WERI-Rb-1 (cell line): Measurements from ENCODE around the gene ZNF766.

Experiments
- DNase-seq: peaks from one replicate; pipeline ENCODE4 v3.0.0-alpha.2; 2020
- H3K27ac ChIP-seq: fragments of 250-450 bp; sonication (Bioruptor Pico); 2 replicates; pipeline ENCODE4 v1.5.1; 2020; ENCODE audit warnings: mild to moderate bottlenecking, moderate library complexity
- H3K27me3 ChIP-seq: fragments of 250-450 bp; sonication (Bioruptor Pico); 2 replicates; pipeline ENCODE4 v1.5.1; 2021; ENCODE audit warnings: mild to moderate bottlenecking, low read depth, moderate library complexity; ENCODE audit not compliant: insufficient read depth, severe bottlenecking
- H3K36me3 ChIP-seq: fragments of 250-450 bp; sonication (Bioruptor Pico); 2 replicates; pipeline ENCODE4 v1.5.1; 2020; ENCODE audit warnings: mild to moderate bottlenecking, moderate library complexity
- H3K4me3 ChIP-seq: 2 replicates; pipeline ENCODE4 v1.5.1; 2011; ENCODE audit warnings: low read depth, mild to moderate bottlenecking, control low read depth, low read length
- H3K9me3 ChIP-seq: fragments of 250-450 bp; sonication (Bioruptor Pico); 2 replicates; pipeline ENCODE4 v1.5.1; 2021; ENCODE audit warnings: mild to moderate bottlenecking, moderate library complexity; ENCODE audit not compliant: severe bottlenecking
- TF ChIP-seq, protein P1 (sequence below): IDR thresholded peaks from 2 replicates; pipeline ENCODE4 v1.5.1; 2011; ENCODE audit warnings: low read depth, mild to moderate bottlenecking, control low read depth, inconsistent platforms, low read length

The ZNF766 gene

DNA sequence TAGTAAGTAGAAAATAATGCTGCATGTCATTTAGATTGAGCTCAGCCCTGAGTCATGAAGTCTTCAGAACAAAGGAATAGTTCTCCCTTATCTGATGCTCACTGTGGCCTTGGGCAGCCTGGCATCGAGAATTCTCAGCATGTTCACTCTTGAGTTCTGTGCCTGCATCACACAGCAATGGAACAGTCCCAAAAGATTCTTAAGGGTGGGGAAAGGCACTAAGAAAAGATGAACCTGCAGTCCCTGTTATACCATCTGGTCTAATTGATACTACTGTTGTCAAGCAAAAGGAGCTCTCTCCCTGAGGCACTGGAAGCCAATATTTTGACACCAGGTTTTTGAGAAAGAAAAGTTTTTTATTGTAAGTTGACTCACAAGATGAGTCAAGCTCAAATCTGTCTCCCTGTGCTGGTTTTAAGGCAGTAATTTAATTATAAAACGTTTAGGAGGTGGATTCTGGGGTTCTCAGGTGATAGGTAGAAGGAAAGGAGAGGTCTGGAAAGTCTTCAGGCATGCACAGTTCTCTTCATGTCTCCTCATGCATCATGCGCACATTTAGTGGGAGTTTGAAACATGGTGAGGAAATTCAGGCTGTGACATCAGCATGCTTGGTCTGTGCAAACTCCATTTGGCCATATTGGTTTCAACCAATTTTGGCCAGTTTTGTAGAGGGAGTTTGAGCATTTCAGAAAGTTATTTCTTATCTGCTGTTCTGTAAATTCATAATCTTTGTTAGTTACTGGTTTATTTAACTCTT is 38.1 kb upstream of the ZNF766 start:
- Histone ChIP-seq H3K9me3 (no peaks in the 10 kb centered on the region), H3K4me3 (no peak overlapping the region), H3K36me3 (peaks cover 27% of the 10 kb centered on the region), H3K27me3 (no peaks in the 10 kb centered on the region), H3K27ac (no peak overlapping the region)
- TF ChIP-seq, protein P1, sequence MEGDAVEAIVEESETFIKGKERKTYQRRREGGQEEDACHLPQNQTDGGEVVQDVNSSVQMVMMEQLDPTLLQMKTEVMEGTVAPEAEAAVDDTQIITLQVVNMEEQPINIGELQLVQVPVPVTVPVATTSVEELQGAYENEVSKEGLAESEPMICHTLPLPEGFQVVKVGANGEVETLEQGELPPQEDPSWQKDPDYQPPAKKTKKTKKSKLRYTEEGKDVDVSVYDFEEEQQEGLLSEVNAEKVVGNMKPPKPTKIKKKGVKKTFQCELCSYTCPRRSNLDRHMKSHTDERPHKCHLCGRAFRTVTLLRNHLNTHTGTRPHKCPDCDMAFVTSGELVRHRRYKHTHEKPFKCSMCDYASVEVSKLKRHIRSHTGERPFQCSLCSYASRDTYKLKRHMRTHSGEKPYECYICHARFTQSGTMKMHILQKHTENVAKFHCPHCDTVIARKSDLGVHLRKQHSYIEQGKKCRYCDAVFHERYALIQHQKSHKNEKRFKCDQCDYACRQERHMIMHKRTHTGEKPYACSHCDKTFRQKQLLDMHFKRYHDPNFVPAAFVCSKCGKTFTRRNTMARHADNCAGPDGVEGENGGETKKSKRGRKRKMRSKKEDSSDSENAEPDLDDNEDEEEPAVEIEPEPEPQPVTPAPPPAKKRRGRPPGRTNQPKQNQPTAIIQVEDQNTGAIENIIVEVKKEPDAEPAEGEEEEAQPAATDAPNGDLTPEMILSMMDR = no peak
- no peak for DNase-seq

GRCh38 chr19:52234406-52234805 is 35.0 kb upstream of the ZNF766 start:
- no peak for DNase-seq
- Histone ChIP-seq H3K36me3 (no peaks in the 10 kb centered on the region; the same call in 1 of the 2 replicates), H3K27ac (no peak overlapping the region), H3K4me3 (no peak overlapping the region), H3K9me3 (no peaks in the 10 kb centered on the region), H3K27me3 (no peaks in the 10 kb centered on the region)
- TF ChIP-seq, protein P1 = no peak

DNA sequence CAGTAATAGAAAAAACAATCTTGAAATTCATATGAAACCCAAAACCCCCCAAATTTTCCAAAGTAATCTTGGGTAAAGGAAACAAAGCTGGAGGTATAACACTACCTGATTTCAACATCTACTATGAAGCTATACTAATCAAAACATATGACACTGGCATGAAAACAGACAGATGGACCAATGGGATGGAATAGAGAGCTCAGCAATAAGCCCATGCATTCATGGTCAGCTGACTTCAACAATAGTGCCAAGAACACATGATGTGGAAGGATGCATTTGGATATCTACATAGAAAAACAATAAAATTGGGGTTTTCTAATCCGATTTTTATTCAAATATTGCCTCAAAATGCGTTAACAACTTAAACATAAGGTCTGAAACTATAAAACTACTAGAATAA is 32.2 kb upstream of the ZNF766 start:
- TF ChIP-seq, protein P1 = no peak
- no peaks in the 10 kb centered on the region for H3K27me3 ChIP-seq
- no peaks in the 10 kb centered on the region for H3K36me3 ChIP-seq
- no peaks in the 10 kb centered on the region for H3K9me3 ChIP-seq
- H3K4me3 ChIP-seq = no peak overlapping the region
- no peak overlapping the region for H3K27ac ChIP-seq
- no peak for DNase-seq

DNA sequence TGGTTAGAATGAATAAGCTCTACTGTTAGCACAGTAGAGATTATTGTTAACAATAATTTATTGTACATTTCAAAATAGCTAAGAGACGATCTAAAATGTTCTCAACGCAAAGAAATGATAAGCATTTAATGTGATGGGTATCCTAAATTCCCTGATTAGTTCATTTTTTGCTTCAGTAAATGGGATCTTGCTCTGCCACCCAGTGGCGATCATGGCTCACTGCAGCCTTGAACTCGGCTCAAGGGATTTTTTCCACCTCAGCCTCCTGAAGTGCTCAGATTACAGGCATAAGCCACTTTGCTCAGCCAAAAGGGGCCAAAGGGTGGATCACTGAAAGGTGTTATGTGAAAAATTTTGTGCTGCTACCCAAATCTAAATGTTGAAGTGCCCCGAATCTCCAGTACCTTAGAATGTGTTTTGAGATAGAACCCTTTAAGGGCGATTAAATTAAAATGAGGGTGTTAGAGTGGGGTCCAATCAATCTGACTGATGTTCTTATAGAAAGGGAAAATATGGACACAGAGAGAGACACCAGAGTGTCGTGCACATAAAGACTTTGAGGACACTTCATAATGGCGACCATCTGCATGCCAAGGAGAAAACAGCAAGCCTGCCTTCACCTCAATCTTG is 31.5 kb upstream of the ZNF766 start:
- Histone ChIP-seq H3K9me3 (no peaks in the 10 kb centered on the region), H3K27ac (no peak overlapping the region), H3K36me3 (no peaks in the 10 kb centered on the region), H3K27me3 (no peaks in the 10 kb centered on the region), H3K4me3 (no peak overlapping the region)
- DNase-seq = peak; percentile 63
- TF ChIP-seq, protein P1 = peak; percentile 62

GRCh38 chr19:52244021-52244420 is 25.4 kb upstream of the ZNF766 start:
- Histone ChIP-seq H3K27ac (no peak overlapping the region), H3K9me3 (no peaks in the 10 kb centered on the region), H3K27me3 (no peaks in the 10 kb centered on the region), H3K4me3 (no peak overlapping the region), H3K36me3 (no peaks in the 10 kb centered on the region)
- DNase-seq = no peak
- TF ChIP-seq, protein P1 = no peak
